LNCaP clone FGC (cell line): ENCODE measurements around the gene GFOD1.

Experiments
- DNase-seq: peaks from one replicate; pipeline ENCODE4 v3.0.0-alpha.2; 2011; ENCODE audit warnings: low read depth
- H3K4me3 ChIP-seq: 2 replicates; pipeline ENCODE4 v1.5.1; 2011; ENCODE audit warnings: mild to moderate bottlenecking, low read depth, low read length, control low read depth
- TF ChIP-seq, protein P1 (sequence below): IDR thresholded peaks from 2 replicates; pipeline ENCODE4 v1.5.1; 2012; ENCODE audit warnings: mild to moderate bottlenecking; ENCODE audit not compliant: control insufficient read depth, insufficient read depth; ENCODE audit errors: extremely low read depth

The GFOD1 gene

DNA sequence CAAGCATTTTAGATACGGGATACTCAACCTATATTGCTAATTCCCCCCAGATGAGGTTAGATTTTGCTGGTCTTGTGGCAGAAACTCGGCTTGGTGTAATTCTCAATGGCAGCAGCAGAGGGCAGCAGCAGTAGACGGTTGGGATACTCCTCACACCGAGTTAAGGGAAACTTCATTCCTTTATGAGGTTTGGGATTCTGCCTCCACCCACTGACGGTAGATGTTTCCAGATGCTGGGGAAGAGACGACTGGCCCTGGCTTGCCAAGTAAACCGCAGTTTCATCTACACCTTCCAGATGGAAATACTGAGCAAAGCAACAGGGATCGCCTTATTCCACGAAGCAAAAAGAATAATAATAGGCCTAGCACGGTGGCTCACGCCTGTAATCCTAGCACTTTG is 150.8 kb downstream of the GFOD1 start:
- TF ChIP-seq, protein P1, sequence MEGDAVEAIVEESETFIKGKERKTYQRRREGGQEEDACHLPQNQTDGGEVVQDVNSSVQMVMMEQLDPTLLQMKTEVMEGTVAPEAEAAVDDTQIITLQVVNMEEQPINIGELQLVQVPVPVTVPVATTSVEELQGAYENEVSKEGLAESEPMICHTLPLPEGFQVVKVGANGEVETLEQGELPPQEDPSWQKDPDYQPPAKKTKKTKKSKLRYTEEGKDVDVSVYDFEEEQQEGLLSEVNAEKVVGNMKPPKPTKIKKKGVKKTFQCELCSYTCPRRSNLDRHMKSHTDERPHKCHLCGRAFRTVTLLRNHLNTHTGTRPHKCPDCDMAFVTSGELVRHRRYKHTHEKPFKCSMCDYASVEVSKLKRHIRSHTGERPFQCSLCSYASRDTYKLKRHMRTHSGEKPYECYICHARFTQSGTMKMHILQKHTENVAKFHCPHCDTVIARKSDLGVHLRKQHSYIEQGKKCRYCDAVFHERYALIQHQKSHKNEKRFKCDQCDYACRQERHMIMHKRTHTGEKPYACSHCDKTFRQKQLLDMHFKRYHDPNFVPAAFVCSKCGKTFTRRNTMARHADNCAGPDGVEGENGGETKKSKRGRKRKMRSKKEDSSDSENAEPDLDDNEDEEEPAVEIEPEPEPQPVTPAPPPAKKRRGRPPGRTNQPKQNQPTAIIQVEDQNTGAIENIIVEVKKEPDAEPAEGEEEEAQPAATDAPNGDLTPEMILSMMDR = peak; percentile 92
- peak; percentile 39 for DNase-seq

DNA sequence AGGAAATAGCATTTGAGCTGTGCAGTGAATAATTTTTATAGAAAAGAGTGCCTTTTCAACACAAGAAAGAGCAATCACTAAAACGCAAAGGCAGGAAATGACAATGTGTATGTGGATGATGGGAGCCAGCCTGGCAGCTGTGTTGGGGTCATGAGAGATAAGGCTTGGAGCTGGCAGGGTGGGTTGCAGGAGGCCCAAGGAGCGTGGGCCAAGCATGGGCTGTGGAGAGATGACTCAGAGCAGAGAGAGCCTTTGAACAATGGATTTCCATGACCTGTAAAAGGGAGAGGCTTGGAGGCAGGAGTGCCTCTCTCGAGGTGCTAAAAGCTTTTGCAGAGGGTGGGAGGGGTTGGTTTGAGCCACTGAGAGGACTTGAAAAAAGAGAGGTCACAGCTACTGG is 152.4 kb downstream of the GFOD1 start:
- no peak for DNase-seq
- no peak overlapping the region for H3K4me3 ChIP-seq
- TF ChIP-seq, protein P1 = no peak

More for the DNA sequence above, 150.8 kb downstream of the GFOD1 start:
- H3K4me3 ChIP-seq = no peak overlapping the region

DNA sequence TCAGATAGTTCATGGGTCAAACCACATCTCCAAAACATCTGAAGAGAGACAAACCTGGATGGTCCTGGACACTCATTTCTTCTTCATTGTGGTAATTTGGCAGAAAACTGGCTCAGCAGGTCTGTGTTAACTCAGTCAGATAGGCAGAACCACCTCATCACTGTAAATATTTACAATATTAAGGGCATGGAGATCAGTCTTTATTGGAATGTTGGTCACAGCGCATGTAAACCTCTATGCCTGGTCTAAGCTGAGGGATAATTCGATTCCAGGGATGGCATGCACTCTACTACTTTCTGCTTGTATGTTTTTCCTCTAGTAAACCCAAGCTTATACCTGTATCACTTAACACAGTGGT is 155.1 kb downstream of the GFOD1 start:
- H3K4me3 ChIP-seq = peak overlapping the region; percentile 6; the same call in 1 of the 2 replicates
- peak; percentile 56 for DNase-seq
- TF ChIP-seq, protein P1 = no peak

DNA sequence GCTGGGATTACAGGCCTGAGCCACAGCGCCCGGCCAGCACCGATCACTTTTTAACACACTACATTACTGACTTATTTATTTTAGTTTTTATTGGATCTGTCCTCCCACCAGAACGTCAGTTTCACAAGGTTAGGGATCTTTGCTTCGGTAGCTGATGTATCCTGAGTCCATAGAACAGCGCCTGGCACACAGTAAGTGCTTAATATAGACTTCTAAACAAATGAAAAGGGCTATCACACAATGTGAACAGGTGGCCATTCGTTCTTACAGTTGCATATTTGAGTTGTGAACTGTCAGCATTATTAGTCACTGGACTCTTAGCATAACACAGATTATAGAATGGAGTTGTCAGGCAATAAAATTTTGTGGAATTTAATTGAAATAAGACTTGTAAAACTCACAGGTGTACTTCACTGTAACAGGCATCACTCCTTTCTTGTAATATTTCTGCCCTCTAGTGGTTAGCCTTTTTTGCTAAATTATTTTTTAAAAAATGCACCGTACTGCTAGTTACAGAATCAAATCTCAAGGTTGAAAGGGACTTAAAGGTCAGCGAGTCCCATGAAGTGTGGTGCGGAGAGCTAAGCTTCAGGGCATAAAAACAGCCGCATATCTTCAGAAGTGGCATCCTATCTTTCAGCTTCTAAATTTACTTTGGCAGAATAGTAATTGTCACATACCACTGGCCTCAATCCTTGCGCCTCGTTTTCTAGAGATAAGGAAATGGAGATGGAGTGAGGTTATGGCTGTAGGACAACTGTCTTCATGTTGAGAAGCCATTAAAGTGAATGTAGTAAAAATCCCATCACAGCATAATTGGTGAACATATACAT is 155.7 kb downstream of the GFOD1 start:
- DNase-seq = peak; percentile 50
- TF ChIP-seq, protein P1 = peak; percentile 55
- peak overlapping the region; percentile 6; the same call in 1 of the 2 replicates for H3K4me3 ChIP-seq

DNA sequence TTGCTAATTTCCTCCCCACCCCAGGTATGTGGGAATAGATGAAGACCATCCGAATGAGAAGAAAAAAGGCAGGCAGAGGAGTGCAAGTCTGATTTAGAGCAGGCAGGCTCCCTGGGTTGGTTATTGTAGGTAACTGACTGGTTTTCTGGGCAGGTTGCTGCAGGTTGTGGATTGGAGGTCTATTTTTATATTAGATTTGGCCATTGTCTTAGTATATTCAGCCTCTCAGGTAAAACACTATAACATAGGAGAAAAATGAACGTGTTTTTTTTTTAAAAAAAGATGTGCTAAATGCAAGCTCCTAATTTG is 158.6 kb downstream of the GFOD1 start:
- no peak for DNase-seq
- peak overlapping the region; percentile 82 for H3K4me3 ChIP-seq
- TF ChIP-seq, protein P1 = no peak

DNA sequence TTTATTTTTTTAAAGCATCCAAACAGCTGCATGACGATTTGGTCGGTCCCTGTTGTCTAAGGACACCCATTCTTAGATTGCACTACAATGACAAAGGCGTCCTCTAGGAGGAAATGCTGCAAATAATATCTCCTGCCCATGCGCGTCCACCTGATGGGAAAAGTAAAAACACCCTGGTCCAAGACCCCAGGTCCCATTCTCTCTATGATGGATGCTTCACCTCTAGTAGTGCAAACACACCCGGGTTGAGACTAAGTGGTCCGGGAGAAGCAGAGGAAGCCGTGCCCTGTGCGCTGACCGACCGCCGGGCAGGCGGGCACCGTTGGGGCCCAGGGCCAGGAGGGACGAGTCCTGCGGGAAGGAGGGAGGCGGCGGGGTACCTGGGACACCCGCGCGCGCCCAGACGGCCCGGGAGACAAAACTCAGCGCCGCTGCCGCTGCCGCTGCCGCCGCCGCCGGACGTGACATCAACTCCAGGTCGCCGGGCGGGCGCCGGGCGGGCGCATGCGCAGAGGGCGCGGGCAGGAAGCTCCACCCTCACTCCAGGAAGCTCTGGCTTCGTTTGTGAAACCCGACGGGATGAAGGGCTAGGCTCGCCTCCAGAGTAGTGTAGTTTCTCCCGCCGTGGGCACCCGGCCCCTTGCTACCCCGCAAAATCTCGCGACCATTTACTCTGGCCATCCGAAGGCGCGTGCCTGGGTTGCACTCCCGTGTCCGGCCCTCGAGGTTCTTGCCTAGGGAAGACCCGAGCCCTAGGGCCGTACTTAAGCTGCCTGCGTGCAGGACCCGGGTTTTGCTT is 159.1 kb downstream of the GFOD1 start, which contains the start of gene TBC1D7:
TSS of gene TBC1D7 (minus strand) at position 462 of the 799 bp plus-strand sequence. CDS start 1,639 bp downstream, outside the sequence.
- peak within 1 kb of the TSS; percentile 82 for H3K4me3 ChIP-seq
- DNase-seq = peak; percentile 62
- TF ChIP-seq, protein P1 = no peak
